Cerebellar nuclear complex (tissue), 1 donor: ENCODE results near the gene FBXL19.

Experiments used
- DNase-seq, 2 experiments: peaks; one replicate each; lab custom pipeline; 2025; lab: John Stamatoyannopoulos, UW

FBXL19 gene

DNA sequence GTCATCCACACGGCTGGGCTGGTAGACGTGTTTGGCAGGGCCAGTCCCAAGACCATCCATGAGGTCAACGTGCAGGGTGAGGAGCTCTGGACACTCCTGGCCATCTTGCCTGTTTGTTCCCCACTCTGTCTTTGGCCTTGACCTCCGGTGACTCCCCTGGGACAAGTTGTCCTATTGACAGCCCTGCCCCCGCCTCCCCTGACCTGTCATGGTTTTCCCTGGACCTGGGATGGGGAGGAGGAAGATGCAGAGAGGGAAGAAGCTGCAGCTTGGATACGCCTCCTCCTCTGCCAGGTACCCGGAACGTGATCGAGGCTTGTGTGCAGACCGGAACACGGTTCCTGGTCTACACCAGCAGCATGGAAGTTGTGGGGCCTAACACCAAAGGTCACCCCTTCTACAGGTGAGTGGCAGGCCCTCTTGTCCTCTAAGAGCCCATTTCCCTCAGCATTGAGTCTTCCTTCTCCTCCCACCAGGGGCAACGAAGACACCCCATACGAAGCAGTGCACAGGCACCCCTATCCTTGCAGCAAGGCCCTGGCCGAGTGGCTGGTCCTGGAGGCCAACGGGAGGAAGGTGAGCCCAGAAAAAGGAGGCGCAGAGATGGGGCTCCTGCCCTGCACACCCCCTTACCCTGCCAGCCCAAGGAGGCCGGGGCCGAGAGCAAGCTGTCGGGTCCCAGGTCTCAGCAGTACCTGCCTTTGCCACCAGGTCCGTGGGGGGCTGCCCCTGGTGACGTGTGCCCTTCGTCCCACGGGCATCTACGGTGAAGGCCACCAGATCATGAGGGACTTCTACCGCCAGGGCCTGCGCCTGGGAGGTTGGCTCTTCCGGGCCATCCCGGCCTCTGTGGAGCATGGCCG lies 63.0 kb downstream of the FBXL19 start:
- no peak for DNase-seq

DNA sequence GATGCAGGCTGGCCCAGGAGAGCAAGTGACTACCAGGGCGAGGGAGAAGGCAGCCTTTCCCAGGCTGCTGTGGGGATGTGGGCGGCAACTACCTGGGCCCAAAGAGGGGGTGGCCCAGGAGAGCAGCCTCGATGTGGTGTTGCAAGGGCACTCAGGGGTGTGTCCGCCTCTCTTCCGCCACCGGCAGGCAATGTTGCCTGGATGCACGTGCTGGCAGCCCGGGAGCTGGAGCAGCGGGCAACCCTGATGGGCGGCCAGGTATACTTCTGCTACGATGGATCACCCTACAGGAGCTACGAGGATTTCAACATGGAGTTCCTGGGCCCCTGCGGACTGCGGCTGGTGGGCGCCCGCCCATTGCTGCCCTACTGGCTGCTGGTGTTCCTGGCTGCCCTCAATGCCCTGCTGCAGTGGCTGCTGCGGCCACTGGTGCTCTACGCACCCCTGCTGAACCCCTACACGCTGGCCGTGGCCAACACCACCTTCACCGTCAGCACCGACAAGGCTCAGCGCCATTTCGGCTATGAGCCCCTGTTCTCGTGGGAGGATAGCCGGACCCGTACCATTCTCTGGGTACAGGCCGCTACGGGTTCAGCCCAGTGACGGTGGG lies 64.3 kb downstream of the FBXL19 start:
- no peak for DNase-seq

DNA sequence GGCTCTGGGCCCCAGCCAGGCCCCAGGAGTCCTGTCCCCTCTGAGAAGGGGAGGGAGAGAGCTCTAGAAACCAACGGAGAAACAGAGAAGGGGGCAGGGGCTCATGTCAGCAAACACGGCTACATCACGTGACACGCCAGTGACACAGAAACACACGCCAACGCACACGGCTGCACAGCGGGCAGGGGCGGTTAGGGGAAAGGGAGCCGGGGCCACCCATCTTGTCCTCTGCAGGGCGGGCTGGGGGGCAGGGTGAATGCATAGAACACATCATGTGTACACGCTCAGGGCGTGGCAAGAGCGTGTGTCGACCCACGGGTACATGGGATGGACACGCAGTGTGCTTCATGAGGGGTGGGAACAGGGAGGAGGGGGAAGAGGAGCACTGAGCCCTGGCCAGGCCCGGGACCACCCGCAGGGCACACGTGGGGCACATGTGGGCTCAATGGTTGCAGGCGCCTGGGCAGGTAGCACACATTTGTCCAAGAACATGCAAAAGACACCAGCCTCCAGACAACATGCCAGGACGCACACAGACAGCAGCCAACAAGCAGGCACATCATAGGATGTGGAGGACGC lies 66.2 kb downstream of the FBXL19 start:
- DNase-seq, result no peak

DNA sequence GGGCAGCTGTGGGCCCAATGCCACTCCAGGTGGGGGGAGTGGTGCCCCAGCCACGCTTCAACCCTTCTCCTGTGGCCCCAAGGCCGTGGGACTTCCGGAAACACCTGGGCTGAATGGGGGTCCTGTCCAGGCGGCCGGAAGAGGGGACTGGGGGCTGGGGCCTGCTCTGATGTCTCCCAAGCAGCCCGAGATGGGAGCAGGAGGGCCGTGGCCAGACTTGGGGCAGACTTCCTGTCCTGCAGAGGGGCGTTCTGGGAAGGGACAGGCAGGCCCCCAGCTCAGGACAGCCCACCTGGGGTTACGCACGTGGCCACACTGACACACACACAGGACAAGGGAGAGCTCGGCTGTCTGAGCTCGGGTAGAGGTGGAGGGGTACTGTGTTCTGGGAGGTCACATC lies 66.7 kb downstream of the FBXL19 start:
- DNase-seq, result no peak

DNA sequence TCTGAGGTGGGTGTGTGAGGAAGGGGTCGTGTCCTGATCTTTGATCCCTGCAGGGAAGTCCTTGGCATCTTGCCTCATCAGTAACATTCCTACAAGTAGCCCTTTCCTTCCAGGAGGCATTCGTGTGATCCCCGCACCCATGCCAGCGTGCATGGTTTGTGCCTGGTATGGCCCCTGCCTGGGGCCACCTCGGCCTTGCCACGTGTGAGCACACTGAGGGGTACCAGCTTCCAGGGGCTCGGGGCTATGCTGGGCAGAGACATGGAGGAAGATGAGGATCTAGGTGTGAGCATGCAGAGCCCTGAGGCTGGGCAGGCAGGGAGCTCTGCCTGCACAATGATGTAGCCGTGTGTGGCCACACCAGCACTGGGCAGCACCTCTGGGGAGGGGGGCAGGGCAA lies 67.7 kb downstream of the FBXL19 start:
- DNase-seq, result no peak

DNA sequence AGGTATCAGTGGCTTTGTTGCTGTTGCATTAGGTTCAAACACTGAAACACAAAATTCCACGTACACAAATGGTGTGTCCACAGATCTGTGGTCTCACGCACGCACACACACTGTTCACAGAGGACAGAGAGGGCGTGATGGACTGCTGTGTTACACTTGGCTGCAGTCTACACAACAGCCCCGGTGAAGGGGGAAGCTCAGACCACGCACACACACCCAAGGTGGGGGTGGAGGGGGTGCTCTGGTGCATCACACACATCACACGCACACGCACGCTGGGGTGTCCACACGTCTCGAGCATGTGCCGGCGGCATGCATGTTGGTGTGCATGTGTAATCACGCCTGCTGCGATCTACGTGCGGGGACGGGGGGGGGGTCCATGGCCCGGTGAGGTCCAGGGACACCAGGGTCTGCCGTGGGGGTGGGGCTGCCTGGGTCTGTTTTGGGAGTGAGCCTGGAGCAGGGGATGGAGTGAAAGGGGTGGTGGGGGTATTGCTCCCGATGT lies 69.0 kb downstream of the FBXL19 start:
- DNase-seq, result no peak

DNA sequence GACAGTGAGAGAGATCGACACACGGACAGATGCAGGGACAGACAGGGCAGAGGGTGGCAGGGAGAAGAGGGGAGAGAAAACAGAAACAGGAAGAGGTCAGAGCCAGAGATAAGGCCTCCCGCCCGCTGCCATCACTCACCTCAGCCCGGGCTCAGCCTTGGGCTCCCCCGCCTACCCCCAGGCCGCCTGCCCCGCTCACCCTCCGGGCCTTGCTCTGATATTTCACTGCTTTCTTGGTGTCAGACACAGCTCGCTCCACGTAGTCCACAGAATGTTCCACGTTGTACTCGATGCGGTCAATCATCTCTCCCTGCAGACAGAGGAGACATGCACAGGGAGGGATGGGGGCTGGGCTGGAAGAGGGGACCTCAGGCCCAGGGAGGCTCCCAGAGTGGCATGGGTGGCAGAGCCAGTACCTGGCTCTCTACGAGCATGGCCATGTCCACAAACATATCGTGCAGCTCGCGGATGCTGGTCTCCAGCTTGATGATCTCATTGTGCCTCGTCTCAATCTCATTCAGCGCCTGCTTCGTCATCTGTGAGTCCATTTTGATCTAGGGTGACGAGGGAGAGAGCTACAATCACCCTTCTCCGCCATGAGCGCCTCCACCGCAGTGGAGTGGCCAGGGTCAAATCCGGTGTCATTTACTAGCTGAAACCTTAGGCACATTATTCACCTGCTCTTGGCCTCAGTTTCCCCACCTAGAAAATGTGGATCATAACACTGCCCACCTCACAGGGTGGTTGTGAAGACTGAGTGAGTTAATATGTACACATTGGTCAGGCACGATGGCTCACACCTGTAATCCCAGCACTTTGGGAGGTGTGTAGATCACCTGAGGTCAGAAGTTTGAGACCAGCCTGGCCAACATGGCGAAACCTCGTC lies 69.8 kb downstream of the FBXL19 start:
- no peak for DNase-seq

DNA sequence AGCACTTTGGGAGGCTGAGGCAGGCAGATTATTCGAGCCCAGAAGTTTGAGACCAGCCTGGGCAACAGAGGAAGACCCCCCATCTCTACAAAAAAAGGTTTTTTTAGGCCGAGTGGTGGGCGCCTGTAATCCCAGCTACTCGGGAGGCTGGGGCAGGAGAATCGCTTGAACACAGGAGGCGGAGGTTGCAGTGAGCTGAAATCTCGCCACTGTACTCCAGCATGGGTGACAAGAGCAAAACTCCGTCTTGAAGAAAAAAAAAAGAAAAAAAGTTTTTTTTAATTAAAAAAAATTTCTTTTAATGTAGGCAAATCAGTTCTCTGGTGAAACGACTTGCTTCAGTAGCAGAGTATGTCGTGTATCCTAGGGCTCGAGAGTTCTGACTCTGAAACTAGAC lies 72.6 kb downstream of the FBXL19 start:
- DNase-seq, result no peak

DNA sequence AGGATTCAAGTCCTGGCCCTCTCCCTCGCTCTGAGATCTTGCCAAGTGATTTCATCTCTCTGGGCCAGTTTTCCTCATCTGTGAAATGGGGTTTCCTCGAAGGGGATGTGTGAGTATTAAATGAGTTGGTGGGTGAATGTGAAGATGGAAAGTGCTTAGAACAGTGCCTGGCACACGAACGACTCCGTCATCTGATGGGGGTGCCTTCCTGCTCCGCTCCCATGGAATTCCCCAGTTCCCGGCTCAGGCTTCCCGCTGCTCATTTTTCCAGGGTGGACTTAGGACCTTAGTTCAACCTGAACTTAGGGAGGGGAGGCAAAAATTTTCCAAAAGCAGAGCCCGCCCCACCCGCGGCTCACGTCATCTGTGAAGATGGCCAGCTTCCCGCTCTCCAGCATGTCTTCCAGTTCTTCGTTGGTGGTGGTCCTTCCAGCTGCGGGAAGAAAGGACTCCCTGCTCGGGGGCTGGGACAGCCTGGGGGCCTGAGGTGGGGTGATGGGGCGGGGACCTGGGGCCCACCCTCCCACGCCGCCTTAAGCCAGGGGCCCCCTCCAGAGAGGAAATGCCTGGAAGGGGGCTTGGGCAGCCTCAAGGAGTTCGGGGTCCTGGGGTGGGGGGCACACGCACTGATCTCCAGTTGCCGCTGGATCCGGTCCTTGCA lies 73.1 kb downstream of the FBXL19 start:
- no peak for DNase-seq

DNA sequence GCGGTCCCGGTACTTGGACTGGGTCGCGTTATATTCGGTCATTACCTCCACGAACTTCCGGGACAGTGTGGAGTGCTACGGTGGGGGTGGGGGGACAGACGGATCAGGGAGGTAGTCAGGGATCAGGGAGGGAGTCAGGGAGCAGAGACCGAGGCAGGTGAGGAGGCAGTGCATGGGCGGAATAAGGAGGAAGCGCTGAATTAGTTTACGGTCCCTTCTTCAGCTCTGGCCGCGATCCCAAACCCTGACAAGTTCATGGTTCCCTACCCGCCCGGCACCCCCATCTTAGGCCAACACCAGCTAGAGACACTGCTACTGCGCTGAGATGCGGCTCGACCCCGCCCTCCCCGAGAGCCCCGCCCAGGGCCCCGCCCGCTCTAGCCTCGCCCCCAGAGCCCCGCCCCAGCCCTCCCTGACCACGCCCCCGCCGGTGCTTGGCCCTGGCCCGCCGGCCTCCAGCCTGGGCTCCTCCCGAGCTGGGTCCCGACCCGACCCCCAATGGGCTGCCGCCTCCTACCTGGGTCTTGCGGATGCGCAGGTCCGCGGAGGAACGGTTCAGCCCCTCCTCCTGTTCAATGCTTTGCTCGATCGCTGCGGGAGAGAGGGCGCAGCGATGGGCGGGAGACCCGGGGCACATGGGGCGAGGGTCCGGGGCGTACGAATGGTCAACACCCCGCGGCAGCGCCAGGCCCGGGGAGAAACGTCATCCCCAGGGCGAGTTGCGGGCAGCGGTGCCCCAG lies 73.8 kb downstream of the FBXL19 start:
- no peak for DNase-seq

DNA sequence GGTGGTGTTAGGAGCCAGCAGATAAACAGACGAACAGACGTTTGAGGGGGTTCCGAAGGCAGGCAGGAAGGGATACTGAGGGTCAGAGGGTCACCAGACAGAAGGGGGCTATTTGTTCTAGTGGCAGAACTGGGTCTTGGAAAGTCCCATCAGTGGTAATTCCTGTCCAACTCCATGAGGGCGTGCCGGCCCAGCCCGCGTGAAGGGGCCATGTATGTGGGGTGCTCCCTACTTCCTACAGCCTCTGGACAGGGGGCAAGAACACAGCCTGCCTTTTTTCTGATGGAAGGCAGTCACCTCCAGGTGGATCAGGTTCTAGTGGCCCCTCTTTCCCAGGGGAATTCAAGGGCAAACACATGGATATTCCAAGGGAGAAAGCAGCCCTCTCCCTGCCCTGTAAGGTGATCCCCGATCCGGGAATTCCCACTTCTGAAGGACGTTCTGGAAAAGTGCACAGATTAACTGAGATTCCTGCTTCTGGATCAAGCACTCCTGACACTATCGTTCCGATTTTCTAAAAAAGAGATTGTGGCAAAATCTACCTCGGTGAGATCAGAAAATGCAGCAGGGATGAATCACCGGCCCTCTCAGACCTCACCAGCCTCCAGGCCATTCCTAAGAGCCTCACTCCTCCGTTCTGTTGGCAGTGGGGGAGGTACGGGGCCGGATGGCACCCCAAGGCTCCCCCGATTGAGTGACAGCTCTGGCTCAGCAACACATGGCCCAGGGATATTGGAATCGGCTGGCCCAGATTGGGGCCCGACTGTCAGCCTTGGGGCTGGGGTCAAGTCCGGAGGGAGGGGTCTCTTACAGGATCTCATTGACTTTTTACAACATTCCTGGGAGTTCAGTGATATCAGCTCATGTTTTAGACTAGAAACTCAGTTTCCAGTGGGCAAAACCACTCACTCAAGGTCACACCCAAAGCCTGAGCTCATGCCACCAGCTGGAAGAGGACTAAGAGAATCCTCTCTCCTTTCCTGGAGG lies 74.6 kb downstream of the FBXL19 start:
- DNase-seq, result no peak
